Islet of Langerhans (tissue), 1 donor: ENCODE data around the gene AGFG2.
A peak's percentile ranks its signal among the peaks of the same experiment; 100 is the strongest.
"Not testable (repeated sequence)": the region's sequence is repeated elsewhere in the genome, so short reads cannot be mapped to it uniquely, and the experiment has no call there.

Experiments
- FAIRE-seq: peaks from one replicate; lab custom pipeline; 2011; peaks lifted over from hg19 to GRCh38; lab: Jason Lieb, UNC

AGFG2 gene, protein sequence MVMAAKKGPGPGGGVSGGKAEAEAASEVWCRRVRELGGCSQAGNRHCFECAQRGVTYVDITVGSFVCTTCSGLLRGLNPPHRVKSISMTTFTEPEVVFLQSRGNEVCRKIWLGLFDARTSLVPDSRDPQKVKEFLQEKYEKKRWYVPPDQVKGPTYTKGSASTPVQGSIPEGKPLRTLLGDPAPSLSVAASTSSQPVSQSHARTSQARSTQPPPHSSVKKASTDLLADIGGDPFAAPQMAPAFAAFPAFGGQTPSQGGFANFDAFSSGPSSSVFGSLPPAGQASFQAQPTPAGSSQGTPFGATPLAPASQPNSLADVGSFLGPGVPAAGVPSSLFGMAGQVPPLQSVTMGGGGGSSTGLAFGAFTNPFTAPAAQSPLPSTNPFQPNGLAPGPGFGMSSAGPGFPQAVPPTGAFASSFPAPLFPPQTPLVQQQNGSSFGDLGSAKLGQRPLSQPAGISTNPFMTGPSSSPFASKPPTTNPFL

DNA sequence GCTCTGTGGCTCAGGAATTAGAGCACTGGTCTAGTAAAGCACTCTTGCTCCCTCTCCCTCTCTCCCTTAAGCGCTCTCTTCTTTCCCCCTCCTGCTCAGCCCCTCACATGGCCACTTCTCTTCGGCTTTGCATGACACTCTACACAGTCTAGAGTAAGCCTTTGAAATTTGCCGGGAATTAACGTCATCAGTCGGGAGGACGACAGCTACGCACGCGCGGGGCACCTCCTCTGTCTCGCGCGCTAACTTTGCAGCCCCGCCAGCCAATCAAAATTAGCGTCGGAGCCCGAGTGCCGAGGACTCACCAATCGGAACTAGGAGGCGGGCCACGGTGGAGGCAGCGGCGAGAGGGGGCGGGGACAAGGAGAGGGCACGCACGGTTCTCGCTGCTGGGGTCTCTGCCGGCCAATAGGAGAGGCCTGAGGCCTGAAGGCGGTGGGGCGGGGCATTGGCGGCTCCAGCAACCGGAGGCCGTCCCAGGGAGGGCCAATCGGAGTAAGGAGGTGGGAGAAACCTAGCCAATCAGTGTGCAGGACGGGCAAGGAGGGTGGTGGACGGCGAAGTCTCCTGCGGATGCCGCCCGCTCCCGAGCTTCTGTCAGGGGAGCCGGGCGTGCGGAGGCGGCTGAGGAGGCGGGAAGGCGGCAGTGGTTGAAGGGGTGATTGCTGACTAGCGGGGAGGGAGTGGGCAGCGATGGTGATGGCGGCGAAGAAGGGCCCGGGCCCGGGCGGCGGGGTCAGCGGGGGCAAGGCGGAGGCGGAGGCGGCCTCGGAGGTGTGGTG, at the start of gene AGFG2:
TSS of gene AGFG2 (plus strand) at position 550 of the 782 bp plus-strand sequence. CDS start at position 694, 144 bp downstream.
- peak; percentile 87 for FAIRE-seq

DNA sequence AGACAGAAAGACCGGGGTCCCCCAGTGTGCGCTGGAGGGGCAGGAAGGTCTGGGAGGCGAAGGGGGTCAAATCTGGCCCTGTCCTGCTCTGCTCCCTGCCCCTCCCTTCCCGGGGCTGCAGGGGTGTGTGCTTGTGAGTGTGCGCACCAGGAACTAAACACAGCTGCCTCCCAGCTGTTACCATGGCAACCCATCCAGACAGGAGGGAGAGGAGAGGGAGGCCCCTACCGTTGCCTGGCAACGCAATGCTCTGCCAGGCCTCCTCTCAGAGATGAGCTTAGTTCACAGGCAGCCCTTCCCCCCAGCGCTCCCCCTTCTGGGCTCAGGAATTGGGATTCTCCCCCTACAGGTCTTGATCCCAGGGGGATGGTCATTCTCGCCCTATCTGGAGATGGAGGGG, 49.2 kb upstream of the AGFG2 start:
- no peak for FAIRE-seq

DNA sequence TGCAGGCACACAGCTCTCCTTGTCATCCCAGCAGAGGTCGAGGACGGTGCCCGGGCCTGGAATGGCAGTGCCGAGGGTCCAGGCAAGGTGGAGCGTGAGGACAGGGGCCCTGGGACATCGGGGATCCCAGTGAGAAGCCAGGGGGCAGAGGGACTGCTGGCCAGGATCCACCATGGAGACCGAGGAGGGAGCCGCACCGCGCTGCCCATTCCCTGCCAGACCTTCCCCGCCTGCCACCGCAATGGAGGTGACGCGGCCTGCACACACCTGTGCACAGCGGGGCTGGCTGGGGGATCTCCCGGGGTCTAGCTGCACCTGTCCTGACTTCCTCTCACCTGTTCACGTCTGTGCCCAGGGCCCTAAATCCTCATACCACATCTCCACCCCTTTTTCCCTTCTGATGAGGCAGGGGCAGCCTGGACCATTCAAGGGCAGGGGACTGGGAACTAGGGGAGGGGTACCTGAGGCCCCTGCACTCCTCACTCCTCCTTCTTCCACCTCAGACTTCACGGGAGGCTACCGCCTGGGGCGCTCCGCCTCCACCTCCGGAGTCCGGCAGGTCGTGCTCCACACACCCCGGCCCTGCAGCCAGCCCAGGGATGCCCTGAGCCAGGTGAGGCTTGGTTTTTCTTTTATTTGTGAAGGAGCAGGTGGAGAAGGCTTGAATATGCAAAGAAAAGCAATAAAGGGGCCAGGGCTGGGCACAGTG, 48.4 kb upstream of the AGFG2 start:
- no peak for FAIRE-seq

DNA sequence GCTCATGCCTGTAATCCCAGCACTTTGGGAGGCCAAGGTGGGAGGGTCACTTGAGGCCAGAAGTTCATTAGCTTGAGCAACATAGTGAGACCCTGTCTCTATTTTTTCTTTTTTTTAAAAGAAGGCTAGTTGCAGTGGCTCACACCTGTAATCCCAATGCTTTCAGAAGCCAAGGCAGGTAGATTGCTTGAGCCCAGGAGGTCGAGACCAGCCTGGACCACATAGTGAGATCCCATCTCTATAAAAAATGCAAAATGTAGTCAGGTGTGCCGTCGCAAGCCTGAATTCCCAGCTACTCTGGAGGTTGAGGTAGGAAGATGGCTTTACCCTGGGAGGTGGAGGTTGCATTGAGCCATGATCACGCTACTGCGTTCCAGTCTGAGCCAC, 47.8 kb upstream of the AGFG2 start:
- no peak for FAIRE-seq

DNA sequence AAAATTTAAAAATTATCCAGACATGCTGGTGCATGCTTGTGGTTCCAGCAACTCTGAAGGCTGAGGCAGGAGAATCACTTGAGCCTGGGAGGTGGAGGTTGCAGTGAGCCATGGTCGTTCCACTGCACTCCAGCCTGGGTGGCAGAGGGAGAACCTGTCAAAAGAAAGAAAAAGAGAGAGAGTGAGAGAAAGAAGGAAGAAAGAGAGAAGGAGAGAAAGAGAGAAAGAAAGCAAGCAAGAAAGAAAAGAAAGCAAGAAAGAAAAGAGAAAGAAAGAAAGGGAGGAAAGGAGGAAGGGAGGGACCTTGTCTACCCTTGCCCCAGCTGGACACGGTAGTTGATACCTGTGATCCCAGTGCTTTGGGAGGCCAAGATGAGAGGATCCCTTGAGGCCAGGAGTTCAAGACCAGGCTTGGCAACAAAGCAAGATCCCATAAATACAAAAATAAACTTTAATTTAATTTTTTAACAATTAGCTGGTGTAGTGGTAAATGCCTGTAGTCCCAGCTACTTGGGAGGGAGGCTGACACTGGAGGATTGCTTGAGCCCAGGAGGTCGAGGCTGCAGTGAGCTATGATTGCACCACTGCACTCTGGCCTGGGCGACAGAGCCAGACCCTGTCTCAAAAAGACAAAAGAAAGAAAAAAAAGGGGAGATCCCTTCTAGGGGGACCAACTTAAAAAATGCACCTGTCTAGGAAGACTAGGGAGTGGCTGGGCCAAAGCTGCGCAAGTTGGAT, 46.1 kb upstream of the AGFG2 start:
- no peak for FAIRE-seq

DNA sequence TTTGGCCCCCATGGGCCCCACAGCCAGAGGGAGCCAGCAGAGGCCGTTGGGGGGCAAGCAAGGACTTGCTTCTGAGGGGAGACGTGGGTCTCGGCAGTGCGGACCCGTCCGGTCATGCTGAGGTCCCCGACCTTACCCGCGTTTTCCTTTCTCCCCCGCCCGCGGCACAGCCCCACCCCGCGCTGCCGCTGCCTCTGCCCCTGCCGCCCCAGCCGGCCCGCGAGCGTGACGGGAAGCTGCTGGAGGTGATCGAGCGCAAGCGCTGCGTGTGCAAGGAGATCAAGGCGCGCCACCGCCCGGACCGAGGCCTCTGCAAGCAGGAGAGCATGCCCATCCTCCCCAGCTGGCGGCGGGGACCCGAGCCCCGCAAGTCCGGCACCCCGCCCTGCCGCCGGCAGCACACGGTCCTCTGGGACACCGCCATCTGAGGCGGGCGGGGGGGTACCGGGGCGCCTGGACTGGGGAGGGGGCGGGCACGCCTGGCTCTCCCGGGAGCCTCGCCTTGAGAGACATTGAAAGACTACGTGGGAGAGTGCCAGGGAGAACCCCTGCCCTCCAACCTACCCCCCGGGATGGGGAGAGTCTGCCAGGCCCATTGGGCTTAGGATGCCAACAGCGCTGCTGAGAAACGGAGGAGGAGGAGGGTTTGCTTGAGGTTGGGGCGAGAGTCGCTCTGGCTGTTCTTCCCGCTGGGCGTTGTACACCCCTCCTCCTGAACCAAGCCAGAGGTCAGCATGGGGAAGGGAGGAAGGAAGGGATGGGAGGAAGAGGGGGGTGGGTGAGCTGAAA, 45.3 kb upstream of the AGFG2 start:
- no peak for FAIRE-seq

DNA sequence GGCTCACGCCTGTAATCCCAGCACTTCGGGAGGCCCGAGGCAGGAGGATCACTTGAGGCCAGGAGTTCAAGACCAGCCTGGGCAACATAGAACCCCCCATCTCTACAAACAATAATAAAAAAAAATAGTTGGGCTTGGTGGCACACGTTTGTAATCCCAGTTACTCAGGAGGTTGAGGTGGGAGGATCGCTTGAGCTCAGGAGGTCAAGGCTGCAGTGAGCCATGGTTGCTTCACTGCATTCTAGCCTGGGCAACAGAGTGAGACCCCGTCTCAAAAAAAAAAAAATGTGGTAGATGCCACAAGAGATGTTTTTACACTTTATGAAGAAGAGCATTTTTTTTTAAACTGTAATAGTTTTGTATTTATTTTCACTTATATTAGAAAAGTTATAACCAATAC, 42.5 kb upstream of the AGFG2 start:
- FAIRE-seq, result no peak

DNA sequence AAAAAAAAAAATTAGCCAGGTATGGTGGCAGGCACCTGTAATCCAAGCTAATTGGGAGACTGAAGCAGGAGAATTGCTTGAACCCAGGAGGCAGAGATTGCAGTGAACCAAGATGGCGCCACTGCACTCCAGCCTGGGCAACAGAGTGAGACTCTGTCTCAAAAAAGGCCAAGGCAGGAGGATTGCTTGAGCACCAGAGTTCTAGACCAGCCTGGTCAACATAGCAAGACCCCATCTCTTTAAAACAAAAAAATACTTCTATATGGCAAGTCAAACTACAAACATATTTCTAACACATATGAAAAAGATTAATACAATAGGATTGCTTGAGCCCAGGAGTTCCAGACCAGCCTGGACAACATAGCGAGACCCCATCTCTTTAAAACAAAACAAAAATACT, 38.3 kb upstream of the AGFG2 start:
- not testable (repeated sequence) for FAIRE-seq

DNA sequence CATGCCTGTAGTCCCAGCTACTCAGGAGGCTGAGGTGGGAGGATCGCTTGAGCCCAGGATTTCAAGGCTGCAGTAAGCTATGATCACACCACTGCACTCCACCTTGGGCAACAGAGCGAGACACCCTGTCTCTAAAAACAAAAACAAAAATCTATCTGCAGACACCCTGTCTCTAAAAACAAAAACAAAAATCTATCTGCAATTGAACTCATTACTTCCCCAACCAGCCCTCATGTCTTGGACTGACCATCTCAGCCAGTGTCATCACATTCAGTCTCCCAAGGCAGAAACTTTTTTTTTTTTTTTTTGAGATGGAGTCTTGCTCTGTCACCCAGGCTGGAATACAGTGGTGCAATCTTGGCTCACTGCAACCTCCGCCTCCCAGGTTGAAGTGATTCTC, 35.0 kb upstream of the AGFG2 start:
- not testable (repeated sequence) for FAIRE-seq

DNA sequence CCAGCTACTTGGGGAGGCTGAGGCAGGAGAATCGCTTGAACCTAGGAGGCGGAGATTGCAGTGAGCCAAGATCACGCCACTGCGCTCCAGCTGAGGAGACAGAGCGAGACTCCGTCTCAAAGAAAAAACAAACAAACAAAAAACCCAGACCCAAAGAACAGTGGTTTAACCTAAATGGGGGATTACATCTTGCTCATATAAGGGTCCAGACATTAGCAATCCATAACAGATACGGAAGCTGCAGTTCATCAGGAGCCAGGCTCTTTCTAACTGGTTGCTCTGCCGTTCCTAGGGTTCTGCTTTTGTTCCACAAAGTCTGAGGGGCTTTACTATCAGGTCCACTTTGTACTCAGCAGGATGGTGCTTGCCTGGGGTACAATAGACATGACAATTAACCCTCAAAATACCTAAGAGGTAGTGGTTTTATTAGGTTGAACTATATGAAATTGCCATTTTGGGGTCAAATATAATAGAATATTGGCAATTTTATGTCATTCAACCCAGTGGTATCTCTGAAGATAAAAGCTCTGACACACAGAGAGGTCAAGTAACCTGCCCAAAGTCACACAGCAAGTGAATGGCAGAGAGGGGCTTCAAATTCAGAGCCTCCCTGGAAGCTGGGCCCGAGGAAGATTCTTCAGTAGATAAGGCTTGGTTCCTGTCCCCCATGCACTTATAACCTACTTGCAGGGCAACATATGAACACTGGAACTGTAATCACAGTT, 34.0 kb upstream of the AGFG2 start:
- FAIRE-seq, result no peak

DNA sequence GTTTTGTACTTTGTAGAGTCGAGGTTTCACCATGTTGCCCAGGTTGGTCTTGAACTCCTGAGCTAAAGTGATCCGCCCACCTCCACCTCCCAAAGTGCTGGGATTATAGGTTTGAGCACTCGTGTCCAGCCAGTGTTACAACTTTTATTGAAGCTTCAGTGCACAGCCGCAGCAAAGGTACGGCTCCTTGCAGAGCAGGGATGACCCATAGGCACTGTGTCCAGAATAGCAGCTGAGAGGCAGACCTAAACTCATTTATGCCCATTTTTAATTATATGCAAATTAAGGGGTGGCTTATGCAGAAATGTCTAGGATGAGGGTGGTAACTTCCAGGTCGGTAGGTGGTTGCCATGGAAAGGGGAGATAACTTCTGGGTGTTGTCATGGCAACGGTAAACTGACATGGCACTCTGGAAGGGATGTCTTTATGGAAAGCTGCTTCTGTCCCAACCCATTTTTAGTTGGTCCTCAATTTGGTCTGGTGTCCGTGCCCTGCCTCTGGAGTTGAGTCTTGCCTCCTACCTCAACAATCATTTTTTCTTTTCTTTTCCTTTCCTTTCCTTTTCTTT, 32.6 kb upstream of the AGFG2 start:
- FAIRE-seq, result no peak

DNA sequence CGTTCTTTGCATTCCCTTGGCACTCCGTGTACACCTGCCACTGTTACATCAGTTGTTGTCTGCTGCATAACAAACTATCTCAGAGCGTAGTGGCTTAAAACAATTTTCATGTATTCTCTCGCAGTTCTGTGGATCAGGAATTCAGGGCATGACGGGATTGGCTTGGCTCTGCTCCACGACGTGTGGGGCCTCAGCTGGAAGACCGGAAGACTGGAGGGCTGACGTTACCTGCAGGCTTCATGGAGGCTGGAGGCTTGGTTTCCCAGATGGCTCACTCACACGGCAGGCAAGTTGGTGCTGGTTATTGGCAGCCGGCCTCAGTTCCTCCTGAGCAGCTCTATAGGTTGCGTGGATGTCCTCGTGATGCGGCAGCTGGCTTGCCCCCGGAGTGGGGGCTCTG, 29.8 kb upstream of the AGFG2 start:
- no peak for FAIRE-seq

DNA sequence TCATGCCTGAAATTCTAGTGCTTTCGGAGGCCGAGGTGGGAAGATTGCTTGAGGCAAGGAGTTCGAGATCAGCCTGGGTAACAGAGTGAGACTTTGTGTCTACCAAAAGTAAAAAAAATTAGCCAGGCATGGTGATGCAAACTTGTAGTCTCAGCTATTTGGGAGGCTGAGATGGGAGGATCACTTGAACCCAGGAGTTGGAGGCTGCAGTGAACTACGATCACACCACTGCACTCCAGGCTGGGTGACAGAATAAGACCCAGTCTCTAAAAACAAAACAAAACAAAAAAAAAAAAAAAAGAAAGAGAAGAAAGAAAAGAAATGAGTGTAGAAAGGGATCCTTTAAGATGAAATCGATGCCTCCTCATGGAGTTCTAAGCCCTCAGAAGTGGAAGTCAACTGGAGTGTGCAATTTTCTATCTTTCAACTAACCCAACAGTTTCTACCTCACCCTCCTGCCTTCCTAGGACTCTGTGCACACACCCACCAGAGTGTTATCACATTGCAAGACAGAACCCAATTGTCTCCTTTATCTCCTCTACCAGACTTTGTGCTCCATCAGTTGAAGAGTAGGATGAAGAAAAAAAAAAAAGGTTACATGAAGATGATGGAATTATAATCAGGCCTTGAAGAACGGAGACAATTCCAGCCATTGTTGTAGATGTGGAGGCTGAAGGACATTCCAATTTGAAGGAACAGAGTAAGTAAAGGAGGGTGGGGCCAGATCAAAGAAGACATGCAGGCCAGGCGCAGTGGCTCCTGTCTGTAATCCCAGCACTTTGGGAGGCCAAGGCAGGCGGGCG, 28.4 kb upstream of the AGFG2 start:
- FAIRE-seq, result no peak

DNA sequence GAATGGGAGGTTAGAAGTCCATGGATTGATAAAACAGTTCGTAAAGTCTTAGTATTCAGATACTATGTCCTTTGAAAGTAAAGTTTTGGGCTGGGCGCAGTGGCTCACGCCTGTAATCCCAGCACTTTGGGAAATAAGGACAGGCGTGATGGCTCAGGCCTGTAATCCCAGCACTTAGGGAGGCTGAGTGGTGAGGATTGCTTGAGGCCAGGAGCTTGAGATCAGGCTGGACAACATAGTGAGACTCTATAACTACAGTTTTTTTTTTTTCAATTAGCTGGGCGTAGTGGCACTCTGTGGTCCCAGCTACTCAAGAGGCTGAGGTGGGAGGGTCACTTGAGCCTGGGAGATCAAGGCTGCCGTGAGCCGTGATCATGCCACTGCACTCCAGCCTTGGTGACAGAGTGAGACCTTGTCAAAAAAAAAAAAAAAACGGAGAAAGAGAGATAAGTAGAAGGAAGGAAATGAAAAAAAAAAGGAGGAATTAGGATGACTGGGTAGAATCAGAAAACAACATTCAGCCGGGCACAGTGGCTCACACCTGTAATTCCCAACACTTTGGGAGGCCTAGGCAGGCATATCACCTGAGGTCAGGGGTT, 25.7 kb upstream of the AGFG2 start:
- no peak for FAIRE-seq

DNA sequence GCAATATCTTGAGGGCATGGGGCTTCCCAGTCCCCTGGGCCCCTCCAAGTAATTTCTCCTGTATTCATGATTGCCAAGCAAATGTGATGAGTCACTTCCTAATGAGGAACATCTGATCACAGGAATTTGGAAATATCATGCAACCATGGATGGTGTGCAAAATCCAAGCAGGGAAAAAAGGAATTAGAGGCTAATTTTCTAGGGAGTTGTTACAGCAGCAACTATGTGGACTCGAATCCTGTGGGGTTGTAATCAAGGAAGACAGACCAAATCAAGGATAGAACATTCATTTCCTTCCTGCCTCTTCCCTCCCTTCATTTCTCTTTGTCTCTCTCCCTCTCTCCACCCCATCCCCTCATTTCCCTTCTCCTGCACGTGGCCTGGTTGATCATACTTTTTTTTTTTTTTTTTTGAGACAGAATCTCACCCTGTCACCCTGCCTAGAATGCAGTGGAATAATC, 23.9 kb upstream of the AGFG2 start:
- FAIRE-seq, result no peak

DNA sequence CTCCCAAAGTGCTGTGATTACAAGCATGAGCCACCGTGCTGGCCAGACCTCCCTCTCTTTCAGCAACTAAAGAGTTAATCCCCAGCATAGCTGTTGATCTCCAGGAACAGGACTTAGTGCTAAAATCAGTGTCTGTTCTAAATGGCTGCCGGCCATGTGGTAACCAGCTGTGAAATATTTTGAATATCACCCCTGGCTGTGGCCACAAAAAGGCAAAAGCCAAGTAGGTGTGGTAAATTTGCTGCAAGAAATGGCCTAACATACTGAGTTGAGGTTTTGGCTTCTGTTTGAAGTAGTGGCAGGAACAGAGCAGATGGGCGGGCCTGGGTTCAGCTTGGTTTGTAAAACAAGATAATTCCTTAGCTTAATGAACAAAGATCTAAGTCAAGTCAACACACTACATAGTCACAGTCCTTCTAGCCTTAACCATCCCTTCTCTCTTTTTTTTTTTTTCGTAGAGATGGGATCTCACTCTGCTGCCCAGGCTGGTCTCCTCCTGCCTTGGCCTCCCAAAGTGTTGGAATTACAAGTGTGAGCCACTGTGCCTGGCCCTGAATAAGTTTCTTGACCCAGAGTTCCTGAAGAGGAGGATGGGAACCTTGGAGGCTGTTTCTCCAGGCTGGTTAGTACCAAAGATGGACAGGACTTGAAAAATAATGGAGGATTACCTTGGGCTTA, 22.7 kb upstream of the AGFG2 start:
- FAIRE-seq, result no peak

DNA sequence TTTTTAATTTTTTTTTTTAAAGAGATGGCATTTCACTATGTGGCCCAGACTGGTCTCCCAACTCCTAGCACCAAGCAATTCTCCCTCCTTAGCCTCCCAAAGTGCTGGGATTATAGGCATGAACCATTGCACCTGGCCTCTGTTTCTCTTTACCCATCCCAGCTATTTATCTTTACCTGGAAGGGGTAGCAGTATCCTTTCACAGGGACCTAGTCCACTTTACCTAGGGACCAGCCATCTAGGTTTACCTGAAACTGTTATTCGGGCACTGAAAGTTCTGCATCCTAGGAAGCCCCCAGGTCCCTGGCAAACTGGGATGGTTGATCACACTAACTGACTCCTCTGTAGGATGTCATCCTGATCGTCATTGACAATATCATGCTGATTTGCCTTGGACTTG, 21.7 kb upstream of the AGFG2 start:
- FAIRE-seq, result no peak

DNA sequence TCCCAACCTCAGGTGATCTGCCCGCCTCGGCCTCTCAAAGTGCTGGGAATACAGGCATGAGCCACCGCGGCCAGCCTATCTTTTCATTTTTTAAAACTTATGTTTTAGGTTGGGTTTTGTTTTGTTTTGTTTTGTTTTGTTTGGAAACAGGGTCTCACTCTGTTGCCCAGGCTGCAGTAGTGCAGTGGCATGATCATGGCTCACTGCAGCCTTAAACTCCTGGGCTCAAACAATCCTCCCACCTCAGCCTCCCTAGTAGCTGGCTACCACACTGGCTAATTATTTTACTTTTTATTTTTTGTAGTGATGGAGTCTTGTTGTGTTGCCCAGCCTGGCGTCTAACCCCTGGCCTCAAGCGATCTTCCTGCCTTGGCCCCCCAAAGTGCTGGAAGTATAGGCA, 19.4 kb upstream of the AGFG2 start:
- no peak for FAIRE-seq
